ENCODE results near the gene KCNA3. TPM values are rescaled to one million over a fixed set of nuclear protein-coding genes. Genes with fewer than 3 reads are reported as not detected.
"Not testable (repeated sequence)": the region's sequence is repeated elsewhere in the genome, so short reads cannot be mapped to it uniquely, and the experiment has no call there.

KCNA3 gene
- total RNA-seq, 1 experiment from 2014 or later = not detected

- H3K4me3 ChIP-seq = not testable (repeated sequence)
These were observed 15.2 kb downstream of the KCNA3 start for GRCh38 chr1:110659559-110659958.

GRCh38 chr1:110657351-110657750 is 17.4 kb downstream of the KCNA3 start:
- H3K36me3 ChIP-seq = no peaks in the 10 kb centered on the region
- H3K4me3 ChIP-seq = no peak overlapping the region
- DNase-seq = no peak
- H3K9me3 ChIP-seq = no peaks in the 10 kb centered on the region
- peaks cover 34% of the 10 kb centered on the region for H3K27me3 ChIP-seq

More at GRCh38 chr1:110659559-110659958, 15.2 kb downstream of the KCNA3 start:
- peaks cover 43% of the 10 kb centered on the region for H3K27me3 ChIP-seq
- not testable (repeated sequence) for DNase-seq, H3K9me3 ChIP-seq, H3K36me3 ChIP-seq

- Histone ChIP-seq H3K9me3 (peaks cover 4% of the 10 kb centered on the region; the same call in 1 of the 2 replicates), H3K4me3 (no peak overlapping the region), H3K36me3 (no peaks in the 10 kb centered on the region), H3K27me3 (peaks cover 36% of the 10 kb centered on the region)
- DNase-seq = no peak
These were observed 24.1 kb downstream of the KCNA3 start for GRCh38 chr1:110650609-110651008.

GRCh38 chr1:110648417-110648816 is 26.3 kb downstream of the KCNA3 start:
- H3K36me3 ChIP-seq = no peaks in the 10 kb centered on the region
- no peak overlapping the region for H3K4me3 ChIP-seq
- H3K27me3 ChIP-seq = peaks cover 20% of the 10 kb centered on the region
- DNase-seq = no peak
- H3K9me3 ChIP-seq = peaks cover 4% of the 10 kb centered on the region; the same call in 1 of the 2 replicates

- H3K9me3 ChIP-seq = peaks cover 4% of the 10 kb centered on the region; the same call in 1 of the 2 replicates
- DNase-seq = no peak
- peaks cover 20% of the 10 kb centered on the region for H3K27me3 ChIP-seq
- no peak overlapping the region for H3K4me3 ChIP-seq
- H3K36me3 ChIP-seq = no peaks in the 10 kb centered on the region
These were observed 27.4 kb downstream of the KCNA3 start for GRCh38 chr1:110647254-110647891.

GRCh38 chr1:110645821-110646735 is 28.7 kb downstream of the KCNA3 start:
- Histone ChIP-seq H3K4me3 (no peak overlapping the region), H3K27me3 (peaks cover 20% of the 10 kb centered on the region), H3K9me3 (peaks cover 4% of the 10 kb centered on the region; the same call in 1 of the 2 replicates), H3K36me3 (no peaks in the 10 kb centered on the region)
- no peak for DNase-seq

- peaks cover 4% of the 10 kb centered on the region; the same call in 1 of the 2 replicates for H3K9me3 ChIP-seq
- no peak for DNase-seq
- H3K4me3 ChIP-seq = no peak overlapping the region
- peaks cover 20% of the 10 kb centered on the region for H3K27me3 ChIP-seq
- no peaks in the 10 kb centered on the region for H3K36me3 ChIP-seq
These were observed 29.5 kb downstream of the KCNA3 start for GRCh38 chr1:110645211-110645610.

GRCh38 chr1:110643879-110644472 is 30.8 kb downstream of the KCNA3 start:
- Histone ChIP-seq H3K9me3 (peaks cover 4% of the 10 kb centered on the region; the same call in 1 of the 2 replicates), H3K36me3 (no peaks in the 10 kb centered on the region), H3K4me3 (no peak overlapping the region), H3K27me3 (peaks cover 9% of the 10 kb centered on the region)
- no peak for DNase-seq

- peak; percentile 67 for DNase-seq
- H3K4me3 ChIP-seq = no peak overlapping the region
- H3K36me3 ChIP-seq = no peaks in the 10 kb centered on the region
- H3K27me3 ChIP-seq = no peaks in the 10 kb centered on the region; the same call in 1 of the 2 replicates
- H3K9me3 ChIP-seq = no peaks in the 10 kb centered on the region
These were observed 34.9 kb downstream of the KCNA3 start for GRCh38 chr1:110639724-110640386.

- no peak overlapping the region for H3K4me3 ChIP-seq
- H3K9me3 ChIP-seq = no peaks in the 10 kb centered on the region
- H3K36me3 ChIP-seq = no peaks in the 10 kb centered on the region
- no peak for DNase-seq
- H3K27me3 ChIP-seq = no peaks in the 10 kb centered on the region; the same call in none of the 2 replicates
These were observed 36.2 kb downstream of the KCNA3 start for GRCh38 chr1:110638556-110638955.

- no peaks in the 10 kb centered on the region for H3K9me3 ChIP-seq
- no peak for DNase-seq
- H3K36me3 ChIP-seq = no peaks in the 10 kb centered on the region
- no peaks in the 10 kb centered on the region; the same call in 1 of the 2 replicates for H3K27me3 ChIP-seq
- no peak overlapping the region for H3K4me3 ChIP-seq
These were observed 36.7 kb downstream of the KCNA3 start for GRCh38 chr1:110638058-110638457.

- Histone ChIP-seq H3K4me3 (no peak overlapping the region), H3K36me3 (no peaks in the 10 kb centered on the region), H3K9me3 (no peaks in the 10 kb centered on the region), H3K27me3 (no peaks in the 10 kb centered on the region; the same call in 1 of the 2 replicates)
- DNase-seq = no peak
These were observed 37.3 kb downstream of the KCNA3 start for GRCh38 chr1:110637475-110637874.

- no peak for DNase-seq
- no peaks in the 10 kb centered on the region for H3K9me3 ChIP-seq
- no peaks in the 10 kb centered on the region for H3K36me3 ChIP-seq
- peaks cover 5% of the 10 kb centered on the region for H3K27me3 ChIP-seq
- no peak overlapping the region for H3K4me3 ChIP-seq
These were observed 38.4 kb downstream of the KCNA3 start for GRCh38 chr1:110636149-110636935.

- Histone ChIP-seq H3K4me3 (no peak overlapping the region), H3K9me3 (no peaks in the 10 kb centered on the region), H3K36me3 (no peaks in the 10 kb centered on the region), H3K27me3 (peaks cover 10% of the 10 kb centered on the region)
- no peak for DNase-seq
These were observed 39.3 kb downstream of the KCNA3 start for GRCh38 chr1:110635434-110635833.

- H3K4me3 ChIP-seq = no peak overlapping the region
- peak; percentile 88 for DNase-seq
- H3K9me3 ChIP-seq = no peaks in the 10 kb centered on the region
- peaks cover 11% of the 10 kb centered on the region for H3K27me3 ChIP-seq
- H3K36me3 ChIP-seq = no peaks in the 10 kb centered on the region
These were observed 40.1 kb downstream of the KCNA3 start for GRCh38 chr1:110634455-110635311.

Data from MG63 (cell line).